ENCODE measurements around the gene STARD13. TPM values are rescaled to one million over a fixed set of nuclear protein-coding genes. Genes with fewer than 3 reads are reported as not detected.

STARD13 gene
- polyA plus RNA-seq, 1 donor (not counting 4 experiments of a cell fraction or from before 2014, with no cell fraction given), result 11.9 TPM

DNA sequence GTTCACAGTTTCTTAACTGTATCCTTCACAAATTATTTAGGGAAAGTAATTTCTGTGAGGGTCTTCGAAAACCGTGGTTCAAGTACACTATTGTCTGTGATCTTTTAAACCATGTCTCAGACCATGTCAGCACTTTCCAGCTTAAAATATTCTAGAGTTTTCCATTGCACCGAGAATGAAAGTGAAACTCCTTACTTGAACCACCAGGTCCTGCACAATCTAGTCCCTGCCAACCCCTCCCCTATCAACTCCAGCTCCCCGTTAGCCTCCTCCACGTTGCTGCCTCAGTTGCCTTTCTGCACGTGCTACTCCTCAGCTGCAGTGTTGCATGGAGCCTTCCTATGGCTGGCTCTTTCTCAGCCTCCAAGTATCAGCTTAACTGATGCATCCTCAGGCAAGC is 7.2 kb upstream of the STARD13 start:
- H2AFZ ChIP-seq (ENCODE audit: control insufficient read depth, low read length), result no peak overlapping the region
- DNase-seq (ENCODE audit: low read depth, low spot score) (no peak), FAIRE-seq (no peak)
- H3K27ac ChIP-seq (ENCODE audit: control insufficient read depth, insufficient read depth, low read length), result no peak overlapping the region
- H3K9me3 ChIP-seq (ENCODE audit: control insufficient read depth, low read depth, low read length), result no peaks in the 10 kb centered on the region
- no peaks in the 10 kb centered on the region for H3K79me2 ChIP-seq (ENCODE audit: control insufficient read depth, insufficient read depth, low read length)
- H3K9me1 ChIP-seq (ENCODE audit: control insufficient read depth, extremely low read depth, insufficient read depth, low read length), result no peaks in the 10 kb centered on the region
- H3K36me3 ChIP-seq (ENCODE audit: control insufficient read depth in 2 of 2, extremely low read depth in 1 of 2, insufficient read depth in 2 of 2, low read length in 2 of 2), result no peaks in the 10 kb centered on the region
- H3K27me3 ChIP-seq (ENCODE audit: control insufficient read depth, extremely low read depth, insufficient read depth, low read length), result no peaks in the 10 kb centered on the region
- TF ChIP-seq, protein P1, sequence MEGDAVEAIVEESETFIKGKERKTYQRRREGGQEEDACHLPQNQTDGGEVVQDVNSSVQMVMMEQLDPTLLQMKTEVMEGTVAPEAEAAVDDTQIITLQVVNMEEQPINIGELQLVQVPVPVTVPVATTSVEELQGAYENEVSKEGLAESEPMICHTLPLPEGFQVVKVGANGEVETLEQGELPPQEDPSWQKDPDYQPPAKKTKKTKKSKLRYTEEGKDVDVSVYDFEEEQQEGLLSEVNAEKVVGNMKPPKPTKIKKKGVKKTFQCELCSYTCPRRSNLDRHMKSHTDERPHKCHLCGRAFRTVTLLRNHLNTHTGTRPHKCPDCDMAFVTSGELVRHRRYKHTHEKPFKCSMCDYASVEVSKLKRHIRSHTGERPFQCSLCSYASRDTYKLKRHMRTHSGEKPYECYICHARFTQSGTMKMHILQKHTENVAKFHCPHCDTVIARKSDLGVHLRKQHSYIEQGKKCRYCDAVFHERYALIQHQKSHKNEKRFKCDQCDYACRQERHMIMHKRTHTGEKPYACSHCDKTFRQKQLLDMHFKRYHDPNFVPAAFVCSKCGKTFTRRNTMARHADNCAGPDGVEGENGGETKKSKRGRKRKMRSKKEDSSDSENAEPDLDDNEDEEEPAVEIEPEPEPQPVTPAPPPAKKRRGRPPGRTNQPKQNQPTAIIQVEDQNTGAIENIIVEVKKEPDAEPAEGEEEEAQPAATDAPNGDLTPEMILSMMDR (optimal IDR thresholded peaks at IDR 0.05 in 1 of 3, IDR thresholded peaks at IDR 0.05 in 1 of 3, conservative IDR thresholded peaks at IDR 0.05 in 1 of 3; ENCODE audit: extremely low read depth in 1 of 3, insufficient read depth in 2 of 3, low read length in 3 of 3), result no peak
- no peak for TF ChIP-seq EZH2 (IDR thresholded peaks at IDR 0.05; ENCODE audit: low read length)
- H3K4me3 ChIP-seq (ENCODE audit: control insufficient read depth in 2 of 3, extremely low read depth in 1 of 3, insufficient read depth in 2 of 3, low read depth in 1 of 3, low read length in 3 of 3), result no peak overlapping the region
- dilution Hi-C loops (cut with MboI; ENCODE audit: extremely low pct_ligation_motif_present, low sequenced_read_pairs), result no loop called here
- no peaks in the 10 kb centered on the region for H4K20me1 ChIP-seq (ENCODE audit: control insufficient read depth, extremely low read depth, insufficient read depth, low read length)
- no peak overlapping the region for H3K9ac ChIP-seq (ENCODE audit: control insufficient read depth, extremely low read depth, insufficient read depth, low read length)
- no peak overlapping the region for H3K4me2 ChIP-seq (ENCODE audit: control insufficient read depth, extremely low read depth, insufficient read depth, low read depth, low read length)
- H3K4me1 ChIP-seq (ENCODE audit: control insufficient read depth, extremely low read depth, insufficient read depth, low read length), result peaks cover 11% of the 10 kb centered on the region

DNA sequence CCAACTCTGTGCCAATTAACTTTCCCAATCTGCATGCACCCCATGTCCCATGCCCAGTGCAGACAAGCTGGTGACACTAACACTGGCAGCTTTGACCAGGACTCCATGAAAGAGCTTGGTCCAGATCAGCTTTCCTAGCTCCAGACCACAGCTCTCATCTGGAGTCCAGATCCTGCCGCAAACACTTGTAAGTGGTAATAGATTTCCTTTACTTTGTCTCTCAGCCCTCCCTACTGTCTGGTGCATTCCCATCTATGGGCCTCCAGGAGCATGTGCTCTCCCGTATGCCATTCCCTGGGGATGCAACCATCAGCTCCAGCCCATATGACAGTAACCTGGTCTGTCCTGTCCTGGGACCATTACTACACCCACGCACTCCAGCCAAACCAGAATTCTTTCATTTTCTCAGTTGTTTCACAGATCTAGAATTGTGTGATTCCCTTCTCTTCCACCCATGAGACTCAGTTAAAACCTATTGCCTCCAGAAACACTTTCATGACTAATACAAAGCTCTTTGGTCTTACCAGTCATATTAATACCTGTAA is 4.9 kb upstream of the STARD13 start:
- TF ChIP-seq, protein P1 (optimal IDR thresholded peaks at IDR 0.05 in 1 of 3, IDR thresholded peaks at IDR 0.05 in 1 of 3, conservative IDR thresholded peaks at IDR 0.05 in 1 of 3; ENCODE audit: extremely low read depth in 1 of 3, insufficient read depth in 2 of 3, low read length in 3 of 3), result no peak
- no peak for TF ChIP-seq EZH2 (IDR thresholded peaks at IDR 0.05; ENCODE audit: low read length)
- Histone ChIP-seq H3K27ac (ENCODE audit: control insufficient read depth, insufficient read depth, low read length) (no peak overlapping the region), H3K36me3 (ENCODE audit: control insufficient read depth in 2 of 2, extremely low read depth in 1 of 2, insufficient read depth in 2 of 2, low read length in 2 of 2) (no peaks in the 10 kb centered on the region), H2AFZ (ENCODE audit: control insufficient read depth, low read length) (no peak overlapping the region), H3K9ac (ENCODE audit: control insufficient read depth, extremely low read depth, insufficient read depth, low read length) (no peak overlapping the region), H3K4me1 (ENCODE audit: control insufficient read depth, extremely low read depth, insufficient read depth, low read length) (peaks cover 4% of the 10 kb centered on the region), H3K9me3 (ENCODE audit: control insufficient read depth, low read depth, low read length) (no peaks in the 10 kb centered on the region), H3K79me2 (ENCODE audit: control insufficient read depth, insufficient read depth, low read length) (no peaks in the 10 kb centered on the region), H4K20me1 (ENCODE audit: control insufficient read depth, extremely low read depth, insufficient read depth, low read length) (no peaks in the 10 kb centered on the region), H3K4me3 (ENCODE audit: control insufficient read depth in 2 of 3, extremely low read depth in 1 of 3, insufficient read depth in 2 of 3, low read depth in 1 of 3, low read length in 3 of 3) (no peak overlapping the region), H3K4me2 (ENCODE audit: control insufficient read depth, extremely low read depth, insufficient read depth, low read depth, low read length) (no peak overlapping the region), H3K9me1 (ENCODE audit: control insufficient read depth, extremely low read depth, insufficient read depth, low read length) (no peaks in the 10 kb centered on the region), H3K27me3 (ENCODE audit: control insufficient read depth, extremely low read depth, insufficient read depth, low read length) (no peaks in the 10 kb centered on the region)
- FAIRE-seq (no peak), DNase-seq (ENCODE audit: low read depth, low spot score) (no peak)
- dilution Hi-C loops (cut with MboI; ENCODE audit: extremely low pct_ligation_motif_present, low sequenced_read_pairs), result no loop called here
